PFSK-1 (cell line): Measurements from ENCODE around the gene MARK4.

Experiments used
- POLR2AphosphoS5 ChIP-seq: IDR thresholded peaks from 2 replicates; pipeline ENCODE4 v1.6.1; 2012; ENCODE audit warnings: low read depth, mild to moderate bottlenecking, control low read depth, low read length, moderate library complexity
- REST ChIP-seq, 2 experiments: IDR thresholded peaks; 2 replicates each; pipeline versions ENCODE4 v1.6.1 to v1.8.0; 2011 to 2012; ENCODE audit warnings: low read depth in 2 of 2, low read length in 2 of 2, control low read depth in 1 of 2, inconsistent platforms in 1 of 2, mild to moderate bottlenecking in 1 of 2, moderate library complexity in 1 of 2; ENCODE audit not compliant: insufficient read depth in 1 of 2
- SIN3A ChIP-seq: IDR thresholded peaks from 2 replicates; pipeline ENCODE4 v1.6.1; 2012; ENCODE audit warnings: mild to moderate bottlenecking, low read length, moderate library complexity, borderline replicate concordance; ENCODE audit not compliant: insufficient read depth
- TAF1 ChIP-seq: IDR thresholded peaks from 2 replicates; pipeline ENCODE4 v1.6.1; 2012; ENCODE audit warnings: low read length, control low read depth, borderline replicate concordance; ENCODE audit not compliant: insufficient read depth

GRCh38 chr19:45217193-45217956 is 33.7 kb upstream of the MARK4 start:
- TF ChIP-seq SIN3A (no peak), POLR2AphosphoS5 (no peak), TAF1 (no peak), REST (IDR thresholded peaks at IDR 0.05; ENCODE audit: insufficient read depth in 1 of 2, low read depth in 2 of 2, low read length in 2 of 2) (no peak)
